ENCODE measurements around the gene MSS51. TPM values are rescaled to one million over a fixed set of nuclear protein-coding genes. Genes with fewer than 3 reads are reported as not detected.

MSS51 gene
- total RNA-seq, 5 donors from 2014 or later (not counting 1 experiment from before 2014, with no cell fraction given) = 3.7 to 4.7 (median 4.6) TPM

GRCh38 chr10:73446926-73447325 lies 13.6 kb upstream of the MSS51 start:
- peaks cover 0 to 5% (median 0%) of the 10 kb centered on the region in 3 donors for H3K4me1 Mint-ChIP-seq
- H3K4me3 ChIP-seq (ENCODE audit: control insufficient read depth in 1 of 2, extremely low read depth in 1 of 2, low read length in 1 of 2) = no peak overlapping the region
- no peak overlapping the region for H3K27ac Mint-ChIP-seq
- no peaks in the 10 kb centered on the region for H3K27me3 ChIP-seq (replicated peaks in 1 of 2; ENCODE audit: control insufficient read depth in 2 of 2, extremely low read depth in 1 of 2, insufficient read depth in 2 of 2, low read length in 1 of 2)
- H3K27ac ChIP-seq (ENCODE audit: low read length) = no peak overlapping the region
- POLR2A ChIA-PET = no interaction called here
- H3K9me3 Mint-ChIP-seq = no peaks in the 10 kb centered on the region
- peaks cover 32% of the 10 kb centered on the region for H3K36me3 Mint-ChIP-seq
- no peak overlapping the region for H3K4me3 Mint-ChIP-seq
- CTCF ChIA-PET = no interaction called here
- no peaks in the 10 kb centered on the region for H3K4me1 ChIP-seq (ENCODE audit: control insufficient read depth in 1 of 2, extremely low read depth in 1 of 2, insufficient read depth in 2 of 2, low read length in 2 of 2)
- peaks cover 3 to 28% of the 10 kb centered on the region in 2 donors for H3K36me3 ChIP-seq (ENCODE audit: control insufficient read depth in 2 of 2, extremely low read depth in 1 of 2, insufficient read depth in 1 of 2, low read length in 1 of 2)
- H3K27me3 Mint-ChIP-seq = no peaks in the 10 kb centered on the region
- DNase-seq = no peak
- no peaks in the 10 kb centered on the region for H3K9me3 ChIP-seq
- ATAC-seq (replicated peaks in 1 of 4) = no peak

- H3K27ac ChIP-seq (ENCODE audit: low read length) = no peak overlapping the region
- H3K27me3 Mint-ChIP-seq = no peaks in the 10 kb centered on the region
- no peaks in the 10 kb centered on the region for H3K9me3 ChIP-seq
- no peaks in the 10 kb centered on the region for H3K9me3 Mint-ChIP-seq
- H3K27me3 ChIP-seq (replicated peaks in 1 of 2; ENCODE audit: control insufficient read depth in 2 of 2, extremely low read depth in 1 of 2, insufficient read depth in 2 of 2, low read length in 1 of 2) = no peaks in the 10 kb centered on the region
- H3K4me1 Mint-ChIP-seq = peaks cover 0 to 5% (median 0%) of the 10 kb centered on the region in 3 donors
- WGBS (ENCODE audit: insufficient coverage) = no CpG with 5 or more reads among the region's 1 CpG
- ATAC-seq (replicated peaks in 1 of 4) = no peak
- ChIA-PET CTCF (no interaction called here), POLR2A (no interaction called here)
- no peak for DNase-seq
- H3K4me3 ChIP-seq (ENCODE audit: control insufficient read depth in 1 of 2, extremely low read depth in 1 of 2, low read length in 1 of 2) = no peak overlapping the region
- H3K4me1 ChIP-seq (ENCODE audit: control insufficient read depth in 1 of 2, extremely low read depth in 1 of 2, insufficient read depth in 2 of 2, low read length in 2 of 2) = no peaks in the 10 kb centered on the region
- H3K4me3 Mint-ChIP-seq = no peak overlapping the region
- H3K36me3 ChIP-seq (ENCODE audit: control insufficient read depth in 2 of 2, extremely low read depth in 1 of 2, insufficient read depth in 1 of 2, low read length in 1 of 2) = peaks cover 3 to 29% of the 10 kb centered on the region in 2 donors
- H3K27ac Mint-ChIP-seq = no peak overlapping the region
- peaks cover 37% of the 10 kb centered on the region for H3K36me3 Mint-ChIP-seq
These were observed 11.1 kb upstream of the MSS51 start for GRCh38 chr10:73444457-73444856.

- DNase-seq (no peak), ATAC-seq (replicated peaks in 1 of 4) (no peak)
- H3K36me3 ChIP-seq (ENCODE audit: control insufficient read depth in 2 of 2, extremely low read depth in 1 of 2, insufficient read depth in 1 of 2, low read length in 1 of 2) = peaks cover 0 to 28% of the 10 kb centered on the region in 2 donors
- no peaks in the 10 kb centered on the region for H3K27me3 ChIP-seq (replicated peaks in 1 of 2; ENCODE audit: control insufficient read depth in 2 of 2, extremely low read depth in 1 of 2, insufficient read depth in 2 of 2, low read length in 1 of 2)
- no peaks in the 10 kb centered on the region for H3K4me1 ChIP-seq (ENCODE audit: control insufficient read depth in 1 of 2, extremely low read depth in 1 of 2, insufficient read depth in 2 of 2, low read length in 2 of 2)
- peaks cover 0 to 11% (median 2%) of the 10 kb centered on the region in 3 donors for H3K4me1 Mint-ChIP-seq
- CTCF ChIA-PET = no interaction called here
- peak overlapping the region in 1 of 2 donors; percentile 2 for H3K27ac Mint-ChIP-seq
- no peaks in the 10 kb centered on the region for H3K9me3 ChIP-seq
- peaks cover 32% of the 10 kb centered on the region for H3K36me3 Mint-ChIP-seq
- no peaks in the 10 kb centered on the region for H3K9me3 Mint-ChIP-seq
- WGBS (ENCODE audit: insufficient coverage) = no CpG with 5 or more reads among the region's 1 CpG
- no peak overlapping the region for H3K4me3 Mint-ChIP-seq
- H3K27me3 Mint-ChIP-seq = no peaks in the 10 kb centered on the region
- H3K27ac ChIP-seq (ENCODE audit: low read length) = no peak overlapping the region
- POLR2A ChIA-PET = no interaction called here
- H3K4me3 ChIP-seq (ENCODE audit: control insufficient read depth in 1 of 2, extremely low read depth in 1 of 2, low read length in 1 of 2) = no peak overlapping the region
These were observed 6.4 kb upstream of the MSS51 start for GRCh38 chr10:73439605-73440312.

- Histone ChIP-seq H3K36me3 (ENCODE audit: control insufficient read depth in 2 of 2, extremely low read depth in 1 of 2, insufficient read depth in 1 of 2, low read length in 1 of 2) (peaks cover 0 to 23% of the 10 kb centered on the region in 2 donors), H3K4me3 (ENCODE audit: control insufficient read depth in 1 of 2, extremely low read depth in 1 of 2, low read length in 1 of 2) (no peak overlapping the region), H3K27me3 (replicated peaks in 1 of 2; ENCODE audit: control insufficient read depth in 2 of 2, extremely low read depth in 1 of 2, insufficient read depth in 2 of 2, low read length in 1 of 2) (no peaks in the 10 kb centered on the region), H3K9me3 (no peaks in the 10 kb centered on the region), H3K27ac (ENCODE audit: low read length) (no peak overlapping the region), H3K4me1 (ENCODE audit: control insufficient read depth in 1 of 2, extremely low read depth in 1 of 2, insufficient read depth in 2 of 2, low read length in 2 of 2) (no peaks in the 10 kb centered on the region)
- no peak overlapping the region for H3K4me3 Mint-ChIP-seq
- POLR2A ChIA-PET = no interaction called here
- peaks cover 0 to 16% (median 2%) of the 10 kb centered on the region in 3 donors for H3K4me1 Mint-ChIP-seq
- H3K27ac Mint-ChIP-seq = no peak overlapping the region
- H3K9me3 Mint-ChIP-seq = no peaks in the 10 kb centered on the region
- peaks cover 27% of the 10 kb centered on the region for H3K36me3 Mint-ChIP-seq
- ATAC-seq (replicated peaks in 1 of 4) = no peak
- CTCF ChIA-PET = no interaction called here
- H3K27me3 Mint-ChIP-seq = no peaks in the 10 kb centered on the region
- DNase-seq = no peak
- WGBS (ENCODE audit: insufficient coverage) = no CpG with 5 or more reads among the region's 1 CpG
These were observed 5.7 kb upstream of the MSS51 start for GRCh38 chr10:73439055-73439454.

GRCh38 chr10:73432646-73433537 lies 469 bp downstream of the MSS51 start:
- no CpG with 5 or more reads among the region's 2 CpGs for WGBS (ENCODE audit: insufficient coverage)
- Histone ChIP-seq H3K27me3 (replicated peaks in 1 of 2; ENCODE audit: control insufficient read depth in 2 of 2, extremely low read depth in 1 of 2, insufficient read depth in 2 of 2, low read length in 1 of 2) (no peaks in the 10 kb centered on the region), H3K4me1 (ENCODE audit: control insufficient read depth in 1 of 2, extremely low read depth in 1 of 2, insufficient read depth in 2 of 2, low read length in 2 of 2) (peaks cover 4 to 6% of the 10 kb centered on the region in 2 experiments), H3K4me3 (ENCODE audit: control insufficient read depth in 1 of 2, extremely low read depth in 1 of 2, low read length in 1 of 2) (no peak overlapping the region), H3K36me3 (ENCODE audit: control insufficient read depth in 2 of 2, extremely low read depth in 1 of 2, insufficient read depth in 1 of 2, low read length in 1 of 2) (peaks cover 0 to 15% of the 10 kb centered on the region in 2 donors), H3K9me3 (no peaks in the 10 kb centered on the region), H3K27ac (ENCODE audit: low read length) (no peak overlapping the region)
- Mint-ChIP-seq H3K36me3 (peaks cover 9% of the 10 kb centered on the region), H3K4me3 (no peak overlapping the region), H3K27ac (no peak overlapping the region), H3K27me3 (no peaks in the 10 kb centered on the region), H3K9me3 (no peaks in the 10 kb centered on the region), H3K4me1 (peaks cover 12 to 27% (median 15%) of the 10 kb centered on the region in 3 donors)
- DNase-seq = no peak
- CTCF ChIA-PET = interaction anchor here (0.6 kb wide), 3 partner anchors 20 to 204 kb away, joined by 3 to 7 read pairs (median 4); no protein-coding TSS in a partner anchor
- POLR2A ChIA-PET = interaction anchor here in 1 of 2 donors (1.1 kb wide), 1 partner anchor 57 kb away, joined by 3 read pairs; no protein-coding TSS in a partner anchor
- ATAC-seq (replicated peaks in 1 of 4) = no peak

- Histone ChIP-seq H3K27me3 (replicated peaks in 1 of 2; ENCODE audit: control insufficient read depth in 2 of 2, extremely low read depth in 1 of 2, insufficient read depth in 2 of 2, low read length in 1 of 2) (no peaks in the 10 kb centered on the region), H3K4me1 (ENCODE audit: control insufficient read depth in 1 of 2, extremely low read depth in 1 of 2, insufficient read depth in 2 of 2, low read length in 2 of 2) (no peaks in the 10 kb centered on the region), H3K36me3 (ENCODE audit: control insufficient read depth in 2 of 2, extremely low read depth in 1 of 2, insufficient read depth in 1 of 2, low read length in 1 of 2) (peaks cover 6 to 46% of the 10 kb centered on the region in 2 donors), H3K4me3 (ENCODE audit: control insufficient read depth in 1 of 2, extremely low read depth in 1 of 2, low read length in 1 of 2) (no peak overlapping the region), H3K9me3 (no peaks in the 10 kb centered on the region), H3K27ac (ENCODE audit: low read length) (no peak overlapping the region)
- POLR2A ChIA-PET = no interaction called here
- no peak overlapping the region for H3K27ac Mint-ChIP-seq
- no peaks in the 10 kb centered on the region for H3K27me3 Mint-ChIP-seq
- no peak for DNase-seq
- CTCF ChIA-PET = no interaction called here
- ATAC-seq (replicated peaks in 1 of 4) = no peak
- H3K4me1 Mint-ChIP-seq = peaks cover 0 to 2% (median 0%) of the 10 kb centered on the region in 3 donors
- H3K4me3 Mint-ChIP-seq = no peak overlapping the region
- no peaks in the 10 kb centered on the region for H3K9me3 Mint-ChIP-seq
- H3K36me3 Mint-ChIP-seq = peaks cover 50% of the 10 kb centered on the region
- WGBS (ENCODE audit: insufficient coverage) = 100% methylated on average over 1 of the region's 4 CpGs
These were observed 7.0 kb downstream of the MSS51 start for GRCh38 chr10:73426318-73426717.

All from T-cell (primary cell).